H1 (cell line): ENCODE data around the gene ZSCAN20. TPM values are rescaled to one million over a fixed set of nuclear protein-coding genes. Genes with fewer than 3 reads are reported as not detected.

Experiments
- CTCF ChIA-PET: fragments of 300-600 bp; sonication (Branson Sonifier 250); formaldehyde crosslinking; loops from one replicate; lab custom pipeline; 2021; ENCODE audit not compliant: partially characterized antibody; lab: Charles Lee
- POLR2A ChIA-PET: fragments of 300-600 bp; sonication (Branson Sonifier 250); formaldehyde crosslinking; loops from one replicate; lab custom pipeline; 2021; ENCODE audit warnings: inconsistent platforms; ENCODE audit not compliant: partially characterized antibody; lab: Charles Lee
- DNase-seq, 2 experiments: peaks; one replicate each; pipeline versions ENCODE4 v3.0.0 to v3.0.0-alpha.2; 2010 to 2022; ENCODE audit warnings: low spot score in 2 of 2, low read depth in 1 of 2, mixed read lengths in 1 of 2
- FAIRE-seq: peaks from 2 replicates; lab custom pipeline; 2011; peaks lifted over from hg19 to GRCh38; lab: Jason Lieb, UNC
- H2AFZ ChIP-seq: 2 replicates; pipeline ENCODE4 v1.8.1; 2012; ENCODE audit warnings: low read length, inconsistent platforms
- H2AK5ac ChIP-seq: 2 replicates; pipeline ENCODE4 v1.6.1; 2013; ENCODE audit warnings: low read depth, low read length
- H2BK120ac ChIP-seq: replicated peaks from 2 replicates; pipeline ENCODE3; 2013; ENCODE audit warnings: low read depth, low read length, inconsistent platforms
- H2BK12ac ChIP-seq: 2 replicates; pipeline ENCODE4 v1.6.1; 2013; ENCODE audit warnings: low read depth, low read length
- H2BK15ac ChIP-seq: 2 replicates; pipeline ENCODE4 v1.6.1; 2013; ENCODE audit warnings: low read length
- H2BK20ac ChIP-seq: 2 replicates; pipeline ENCODE4 v1.6.1; 2013; ENCODE audit warnings: low read length
- H2BK5ac ChIP-seq: 2 replicates; pipeline ENCODE4 v1.6.1; 2013; ENCODE audit warnings: low read depth, low read length
- H3K14ac ChIP-seq: 2 replicates; pipeline ENCODE4 v1.6.1; 2013; ENCODE audit warnings: inconsistent platforms; ENCODE audit not compliant: insufficient read length
- H3K18ac ChIP-seq: 2 replicates; pipeline ENCODE4 v1.6.1; 2013; ENCODE audit warnings: low read length; ENCODE audit errors: extremely low read depth
- H3K23ac ChIP-seq: 2 replicates; pipeline ENCODE4 v1.6.1; 2013; ENCODE audit warnings: inconsistent platforms; ENCODE audit not compliant: insufficient read length
- H3K23me2 ChIP-seq: 2 replicates; pipeline ENCODE4 v1.6.1; 2013; ENCODE audit warnings: low read depth, low read length
- H3K27ac ChIP-seq: 2 replicates; pipeline ENCODE4 v1.6.1; 2011; ENCODE audit warnings: low read depth, low read length, inconsistent platforms
- H3K27me3 ChIP-seq, 4 experiments: replicated peaks in 1 of 4; 1 replicate in 1 of 4; 2 replicates in 3 of 4; pipeline versions ENCODE4 v1.6.1 to v1.8.1; 2011 to 2013; ENCODE audit warnings: low read length in 3 of 4, mild to moderate bottlenecking in 3 of 4, inconsistent platforms in 2 of 4, mixed read lengths in 2 of 4, moderate library complexity in 1 of 4; ENCODE audit not compliant: control insufficient read depth in 3 of 4, insufficient read depth in 3 of 4; ENCODE audit errors: extremely low read depth in 1 of 4
- H3K36me3 ChIP-seq, 4 experiments: 2 replicates each; pipeline versions ENCODE4 v1.6.1 to v1.8.1; 2011 to 2013; ENCODE audit warnings: mild to moderate bottlenecking in 4 of 4, low read length in 3 of 4, moderate library complexity in 2 of 4, control low read depth in 1 of 4, inconsistent platforms in 1 of 4; ENCODE audit not compliant: insufficient read depth in 4 of 4, control insufficient read depth in 2 of 4
- H3K4ac ChIP-seq: replicated peaks from 2 replicates; pipeline ENCODE3; 2013; ENCODE audit warnings: low read length, low read depth, mixed read lengths, inconsistent platforms; ENCODE audit not compliant: insufficient read length
- H3K4me1 ChIP-seq, 4 experiments: replicated peaks in 1 of 4; 1 replicate in 1 of 4; 2 replicates in 3 of 4; pipeline versions ENCODE4 v1.6.1 to v1.8.1; 2011 to 2013; ENCODE audit warnings: low read length in 3 of 4, inconsistent platforms in 2 of 4, mixed read lengths in 1 of 4; ENCODE audit not compliant: insufficient read depth in 4 of 4, control insufficient read depth in 3 of 4
- H3K4me2 ChIP-seq, 2 experiments: 2 replicates each; pipeline versions ENCODE4 v1.6.1 to v1.8.1; 2011 to 2013; ENCODE audit warnings: low read depth in 2 of 2, low read length in 2 of 2, control low read depth in 1 of 2, inconsistent platforms in 1 of 2, mild to moderate bottlenecking in 1 of 2; ENCODE audit not compliant: insufficient read depth in 1 of 2
- H3K4me3 ChIP-seq, 4 experiments: fragments of 200-600, 300-600 bp in 1 of 4; sonication (generic), shearing (Covaris generic), sonication (Bioruptor Twin) in 1 of 4; 2 replicates each; pipeline versions ENCODE4 v1.5.1 to v1.8.1; 2011 to 2016; ENCODE audit warnings: low read length in 4 of 4, low read depth in 3 of 4, control low read depth in 2 of 4, inconsistent platforms in 2 of 4, mild to moderate bottlenecking in 2 of 4, mixed read lengths in 1 of 4, moderate library complexity in 1 of 4; ENCODE audit not compliant: insufficient read depth in 2 of 4; ENCODE audit errors: extremely low read depth in 1 of 4
- H3K56ac ChIP-seq: replicated peaks from 2 replicates; pipeline ENCODE3; 2013; ENCODE audit warnings: low read depth, mild to moderate bottlenecking, mixed read lengths, low read length, inconsistent platforms; ENCODE audit not compliant: insufficient read length
- H3K79me1 ChIP-seq: 2 replicates; pipeline ENCODE4 v1.6.1; 2013; ENCODE audit warnings: low read depth, low read length, control low read depth
- H3K79me2 ChIP-seq, 2 experiments: 2 replicates each; pipeline versions ENCODE4 v1.6.1 to v1.8.1; 2012 to 2013; ENCODE audit warnings: low read length in 2 of 2, mild to moderate bottlenecking in 2 of 2, inconsistent platforms in 1 of 2; ENCODE audit not compliant: insufficient read depth in 2 of 2, control insufficient read depth in 1 of 2
- H3K9ac ChIP-seq, 4 experiments: replicated peaks in 1 of 4; 1 replicate in 1 of 4; 2 replicates in 3 of 4; pipeline versions ENCODE4 v1.6.1 to v1.8.1; 2011 to 2013; ENCODE audit warnings: low read depth in 3 of 4, low read length in 3 of 4, control low read depth in 2 of 4, mild to moderate bottlenecking in 2 of 4, moderate library complexity in 2 of 4, inconsistent platforms in 1 of 4; ENCODE audit errors: extremely low read depth in 1 of 4
- H3K9me3 ChIP-seq, 2 experiments: 2 replicates each; pipeline versions ENCODE4 v1.6.1 to v1.8.1; 2012 to 2013; ENCODE audit warnings: mild to moderate bottlenecking in 2 of 2, moderate library complexity in 2 of 2, control low read depth in 1 of 2, inconsistent platforms in 1 of 2, low read depth in 1 of 2, low read length in 1 of 2, mixed read lengths in 1 of 2; ENCODE audit not compliant: insufficient read depth in 2 of 2
- H4K20me1 ChIP-seq, 2 experiments: replicated peaks in 1 of 2; 2 replicates each; pipeline versions ENCODE3 to v1.8.1; 2011 to 2013; ENCODE audit warnings: inconsistent platforms in 2 of 2, low read length in 2 of 2, mild to moderate bottlenecking in 1 of 2; ENCODE audit not compliant: insufficient read depth in 2 of 2, control insufficient read depth in 1 of 2
- H4K5ac ChIP-seq: 2 replicates; pipeline ENCODE4 v1.6.1; 2013; ENCODE audit warnings: low read length, low read depth, mixed read lengths, inconsistent platforms; ENCODE audit not compliant: insufficient read length
- H4K8ac ChIP-seq: 2 replicates; pipeline ENCODE4 v1.8.0; 2013; ENCODE audit warnings: mild to moderate bottlenecking, moderate library complexity, low read length, inconsistent platforms; ENCODE audit not compliant: insufficient read depth; ENCODE audit errors: extremely low read depth
- H4K91ac ChIP-seq: replicated peaks from 2 replicates; pipeline ENCODE3; 2013; ENCODE audit warnings: low read length, mixed read lengths, inconsistent platforms; ENCODE audit not compliant: insufficient read length
- BACH1 ChIP-seq: IDR thresholded peaks from 2 replicates; pipeline ENCODE4 v1.6.1; 2012; ENCODE audit warnings: low read length, improper control_type of control experiment
- CBX8 ChIP-seq: fragments of 300-800, 300-1000 bp; sonication (generic); IDR thresholded peaks from 2 replicates; pipeline ENCODE4 v1.7.1; 2016; ENCODE audit warnings: low read depth, low read length, borderline replicate concordance
- CEBPB ChIP-seq: IDR thresholded peaks from 2 replicates; pipeline ENCODE4 v1.6.1; 2012; ENCODE audit warnings: low read depth, low read length
- CTBP2 ChIP-seq: IDR thresholded peaks from 2 replicates; pipeline ENCODE4 v1.7.0; 2011; ENCODE audit warnings: borderline replicate concordance, mild to moderate bottlenecking, moderate library complexity, mixed read lengths, low read length; ENCODE audit not compliant: insufficient read depth, insufficient read length
- FOSL1 ChIP-seq: IDR thresholded peaks from 2 replicates; pipeline ENCODE4 v1.6.1; 2011; ENCODE audit warnings: mild to moderate bottlenecking, low read depth, low read length, moderate library complexity; ENCODE audit not compliant: insufficient read depth
- GABPA ChIP-seq: IDR thresholded peaks from 2 replicates; pipeline ENCODE4 v1.6.1; 2011; ENCODE audit warnings: mild to moderate bottlenecking, low read length, moderate library complexity, borderline replicate concordance; ENCODE audit not compliant: insufficient read depth
- GTF2F1 ChIP-seq: IDR thresholded peaks from 2 replicates; pipeline ENCODE4 v1.6.1; 2012; ENCODE audit warnings: low read depth, low read length, improper control_type of control experiment, borderline replicate concordance
- KDM5A ChIP-seq: fragments of 200-600 bp; IDR thresholded peaks from 2 replicates; pipeline ENCODE4 v1.7.1; 2012; ENCODE audit warnings: mild to moderate bottlenecking, low read length, inconsistent platforms, mixed read lengths
- RBBP5 ChIP-seq: IDR thresholded peaks from 2 replicates; pipeline ENCODE4 v1.7.1; 2012; ENCODE audit warnings: low read depth, mild to moderate bottlenecking, inconsistent platforms, low read length, moderate library complexity, borderline replicate concordance
- SIRT6 ChIP-seq: IDR thresholded peaks from one replicate; pipeline ENCODE4 v1.7.1; 2012; ENCODE audit warnings: low read length, inconsistent platforms
- TAF1 ChIP-seq: IDR thresholded peaks from 2 replicates; pipeline ENCODE4 v1.6.1; 2011; ENCODE audit warnings: mild to moderate bottlenecking, low read depth, low read length
- TAF7 ChIP-seq: optimal IDR thresholded peaks from 2 replicates; pipeline ENCODE3; 2011; ENCODE audit warnings: low read depth, mild to moderate bottlenecking, inconsistent platforms, low read length, moderate library complexity, borderline replicate concordance
- TEAD4 ChIP-seq: IDR thresholded peaks from 2 replicates; pipeline ENCODE4 v1.6.1; 2012; ENCODE audit warnings: low read depth, low read length, inconsistent platforms, mixed read lengths
- WGBS, 2 experiments: shearing (Covaris generic) in 1 of 2; methylation state at CpG; one replicate each; pipeline versions ENCODE4 v1.1.6 to v1.1.7; 2013 to 2015; ENCODE audit warnings: low lambda C conversion rate in 2 of 2, mixed read lengths in 2 of 2, inconsistent platforms in 1 of 2, low coverage in 1 of 2, missing lambda C conversion rate in 1 of 2; ENCODE audit not compliant: insufficient replicate concordance in 2 of 2, insufficient coverage in 1 of 2, insufficient read length in 1 of 2; ENCODE audit errors: extremely low coverage in 1 of 2, missing lambda C conversion rate in 1 of 2; 5-methylcytosine and 5-hydroxymethylcytosine counted together
- polyA plus RNA-seq, 7 experiments: library from polyadenylated mRNA; depleted of rRNA in 3 of 7; stranded (reverse) in 5 of 7; unstranded in 2 of 7; fragments of >200 nt in 5 of 7; fragments of 200-250 nt in 2 of 7; gene quantifications; 1 replicate in 5 of 7; 2 replicates in 1 of 7; 4 replicates in 1 of 7; pipeline versions ENCODE4 v1.2.1 to v1.2.3, GENCODE V29; 2011 to 2013; ENCODE audit warnings: missing spikeins in 2 of 7, mixed read lengths in 2 of 7
- total RNA-seq: library from RNA; stranded (reverse); fragmentation: NEBNext Ultra II Directional; extraction: Animal tissue kit (Norgen Biotek cat#: 25700); gene quantifications from 2 replicates; pipeline ENCODE4 v1.2.1, GENCODE V29; 2021
- TF ChIP-seq, protein P1 (sequence below): IDR thresholded peaks from 2 replicates; pipeline ENCODE4 v1.6.1; 2011; ENCODE audit warnings: low read length, improper control_type of control experiment

Gene ZSCAN20
- total and polyA plus RNA-seq, 2 of the 8 experiments (the other 6 are each of a cell fraction or from before 2014, with no cell fraction given), result 0.70 to 3.4 TPM

DNA sequence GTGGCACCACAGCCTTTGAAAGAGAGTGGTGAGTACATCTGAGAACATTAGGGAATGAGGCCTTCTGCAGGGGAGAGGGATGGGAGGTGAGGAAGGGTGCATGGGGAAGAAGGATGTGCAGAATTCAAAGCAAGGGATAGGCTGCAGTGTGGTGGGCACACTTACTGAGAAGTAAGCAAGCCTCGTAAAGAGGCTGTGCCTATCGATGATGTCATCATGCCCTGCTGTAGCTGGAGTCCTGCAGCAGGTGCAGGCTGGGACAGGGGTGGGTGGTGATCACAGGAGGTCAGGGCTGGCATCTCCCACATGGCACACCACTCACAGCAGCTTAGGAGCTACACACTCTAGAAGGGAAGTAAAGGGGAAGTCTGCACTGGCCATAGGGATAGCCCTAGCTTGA is 16.2 kb downstream of the ZSCAN20 start:
- no peak overlapping the region for H3K4me2 ChIP-seq
- TF ChIP-seq SIRT6, result no peak
- TF ChIP-seq KDM5A, result no peak
- no peak for TF ChIP-seq CBX8
- TF ChIP-seq GTF2F1, result no peak
- no peak for TF ChIP-seq TAF1
- no peak for TF ChIP-seq FOSL1
- TF ChIP-seq GABPA, result no peak
- no peak for TF ChIP-seq TEAD4
- TF ChIP-seq BACH1, result no peak
- no peak for TF ChIP-seq TAF7
- TF ChIP-seq CTBP2, result no peak
- TF ChIP-seq CEBPB, result no peak
- TF ChIP-seq, protein P1, sequence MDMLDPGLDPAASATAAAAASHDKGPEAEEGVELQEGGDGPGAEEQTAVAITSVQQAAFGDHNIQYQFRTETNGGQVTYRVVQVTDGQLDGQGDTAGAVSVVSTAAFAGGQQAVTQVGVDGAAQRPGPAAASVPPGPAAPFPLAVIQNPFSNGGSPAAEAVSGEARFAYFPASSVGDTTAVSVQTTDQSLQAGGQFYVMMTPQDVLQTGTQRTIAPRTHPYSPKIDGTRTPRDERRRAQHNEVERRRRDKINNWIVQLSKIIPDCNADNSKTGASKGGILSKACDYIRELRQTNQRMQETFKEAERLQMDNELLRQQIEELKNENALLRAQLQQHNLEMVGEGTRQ, result no peak
- TF ChIP-seq RBBP5, result no peak

More for the DNA sequence above, 16.2 kb downstream of the ZSCAN20 start:
- Histone ChIP-seq H4K5ac (no peak overlapping the region), H3K4me3 (no peak overlapping the region), H3K79me2 (no peaks in the 10 kb centered on the region), H2BK120ac (no peak overlapping the region), H3K4ac (no peak overlapping the region), H4K20me1 (no peaks in the 10 kb centered on the region), H3K79me1 (no peaks in the 10 kb centered on the region), H3K23me2 (no peaks in the 10 kb centered on the region), H3K14ac (no peak overlapping the region), H3K18ac (no peak overlapping the region), H3K27ac (no peak overlapping the region), H2AK5ac (no peak overlapping the region), H3K9me3 (peaks cover 12 to 18% of the 10 kb centered on the region in 2 experiments), H4K8ac (no peak overlapping the region), H3K36me3 (peaks cover 0 to 35% (median 22%) of the 10 kb centered on the region in 4 experiments; a peak in 6 of 8 replicates), H2AFZ (no peak overlapping the region), H2BK5ac (no peak overlapping the region), H2BK15ac (no peak overlapping the region), H3K56ac (no peak overlapping the region), H4K91ac (no peak overlapping the region), H3K9ac (no peak overlapping the region), H2BK12ac (no peak overlapping the region), H3K4me1 (no peaks in the 10 kb centered on the region), H3K23ac (no peak overlapping the region), H2BK20ac (no peak overlapping the region), H3K27me3 (no peaks in the 10 kb centered on the region)
- 82% methylated on average over 2 of the region's 2 CpGs; no CpG with 5 or more reads in 1 of the 2 experiments for WGBS, 2 experiments
- DNase-seq (no peak), FAIRE-seq (no peak)
- ChIA-PET POLR2A (interaction anchor here (1.4 kb wide), 1 partner anchor 10 kb away, joined by 5 read pairs; no protein-coding TSS in a partner anchor), CTCF (interaction anchor here (0.6 to 1.6 kb wide), 3 partner anchors 8 to 18 kb away, joined by 3 to 5 read pairs (median 3); no protein-coding TSS in a partner anchor)
